Measurements from ENCODE around the gene LIMS2.
A peak's percentile ranks its signal among the peaks of the same experiment; 100 is the strongest.

The LIMS2 gene

DNA sequence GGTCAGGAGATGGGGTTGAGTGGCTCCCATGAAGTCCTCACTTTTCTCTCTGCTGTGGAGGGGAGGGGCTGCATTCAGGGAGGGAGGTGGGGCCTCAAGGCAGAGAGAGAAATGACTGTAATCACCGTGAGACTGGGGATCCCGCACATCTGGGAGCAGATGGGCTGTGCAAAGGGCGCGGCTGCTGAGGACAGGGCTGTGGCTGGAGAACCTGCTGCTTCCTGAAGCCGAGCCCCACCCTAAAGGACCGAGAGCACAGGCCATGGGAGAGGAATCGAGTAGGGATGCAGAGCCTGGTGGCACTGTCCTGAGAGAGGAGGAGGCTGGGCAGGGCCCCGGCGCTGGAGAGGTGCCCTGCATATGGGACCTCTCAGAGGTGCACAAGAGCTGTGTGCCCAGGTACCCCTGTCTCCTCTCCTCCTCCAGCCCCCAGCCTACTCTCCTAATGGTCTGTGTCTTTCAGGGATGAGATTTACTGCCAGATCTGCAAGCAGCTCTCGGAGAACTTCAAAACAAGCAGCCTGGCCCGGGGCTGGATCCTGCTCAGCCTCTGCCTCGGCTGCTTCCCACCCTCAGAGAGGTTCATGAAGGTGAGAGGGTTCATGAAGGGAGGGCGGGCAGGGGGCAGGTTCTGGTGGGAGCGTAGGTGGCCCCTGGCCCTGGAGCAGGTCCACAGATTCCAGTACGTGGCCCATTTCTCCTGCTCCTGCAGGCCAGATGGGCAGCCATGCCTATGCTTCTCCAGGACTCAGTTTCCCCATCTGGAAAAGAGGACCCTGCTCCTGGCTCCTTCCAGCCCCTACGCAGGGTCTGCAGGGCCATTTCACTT, 55.2 kb downstream of the LIMS2 start:
- H3K4me2 ChIP-seq (ENCODE audit: insufficient read depth, low read length, poor library complexity, severe bottlenecking) = no peak overlapping the region
- no peak overlapping the region for H3K9ac ChIP-seq (ENCODE audit: low read depth, low read length, poor library complexity)
- WGBS, 2 donors (ENCODE audit: extremely low coverage in 2 of 2, insufficient read length in 2 of 2, insufficient replicate concordance in 1 of 2) = no CpG with 5 or more reads among the region's 16 CpGs

DNA sequence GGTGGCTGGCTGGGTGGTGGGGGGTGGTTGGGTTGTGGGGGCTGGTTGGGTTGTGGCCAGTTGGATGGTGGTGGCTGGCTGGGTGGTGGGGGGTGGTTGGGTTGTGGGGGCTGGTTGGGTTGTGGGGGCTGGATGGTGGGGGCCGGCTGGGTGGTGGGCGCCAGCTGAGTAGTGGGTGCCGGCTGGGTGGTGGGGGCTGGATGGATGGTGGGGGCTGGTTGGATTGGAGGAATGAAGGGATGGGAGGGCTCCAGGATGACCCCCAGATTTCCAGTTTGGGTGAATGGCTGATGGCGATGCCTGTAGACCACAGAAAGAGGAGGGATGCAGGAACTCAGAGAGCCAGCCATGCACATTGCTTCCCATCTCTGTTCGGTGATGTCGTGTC, 56.1 kb downstream of the LIMS2 start:
- Histone ChIP-seq H3K4me3 (ENCODE audit: low read length in 2 of 2) (no peak overlapping the region), H4K91ac (ENCODE audit: low read depth, low read length, poor library complexity) (no peak overlapping the region), H3K9me3 (replicated peaks in 1 of 2; ENCODE audit: control insufficient read depth in 2 of 2, insufficient read depth in 1 of 2, low read depth in 1 of 2, low read length in 2 of 2) (no peaks in the 10 kb centered on the region), H3K79me1 (ENCODE audit: low read depth, low read length) (peaks cover 1% of the 10 kb centered on the region), H3K14ac (ENCODE audit: low read length) (no peak overlapping the region), H3K23ac (ENCODE audit: low read depth, low read length, poor library complexity) (no peak overlapping the region), H2BK5ac (ENCODE audit: low read length) (no peak overlapping the region), H2AFZ (ENCODE audit: low read length) (no peak overlapping the region), H3K4me1 (ENCODE audit: control insufficient read depth in 2 of 2, insufficient read depth in 1 of 2, low read depth in 1 of 2, low read length in 2 of 2) (peaks cover 0 to 4% of the 10 kb centered on the region in 2 donors), H3K36me3 (replicated peaks in 1 of 2; ENCODE audit: control insufficient read depth in 2 of 2, insufficient read depth in 2 of 2, low read length in 2 of 2) (no peaks in the 10 kb centered on the region), H2BK15ac (ENCODE audit: low read length) (no peak overlapping the region), H3K27ac (replicated peaks; ENCODE audit: low read length) (no peak overlapping the region), H2BK12ac (ENCODE audit: low read length) (no peak overlapping the region), H2BK120ac (ENCODE audit: low read depth, low read length) (no peak overlapping the region), H3K4ac (ENCODE audit: low read length) (no peak overlapping the region), H2AK5ac (ENCODE audit: low read depth, low read length) (no peak overlapping the region), H3K9ac (ENCODE audit: low read depth, low read length, poor library complexity) (no peak overlapping the region), H3K4me2 (ENCODE audit: insufficient read depth, low read length, poor library complexity, severe bottlenecking) (no peak overlapping the region), H3K18ac (ENCODE audit: low read length) (no peak overlapping the region), H4K8ac (ENCODE audit: low read depth, low read length) (no peak overlapping the region), H3K27me3 (ENCODE audit: control insufficient read depth in 3 of 3, insufficient read depth in 3 of 3, low read depth in 1 of 3, low read length in 3 of 3) (peaks cover 0 to 12% (median 0%) of the 10 kb centered on the region in 3 experiments)
- WGBS, 2 donors (ENCODE audit: extremely low coverage in 2 of 2, insufficient read length in 2 of 2, insufficient replicate concordance in 1 of 2) = no CpG with 5 or more reads among the region's 6 CpGs
- DNase-seq (ENCODE audit: low spot score) = no peak

More for the DNA sequence above, 55.2 kb downstream of the LIMS2 start:
- no peak overlapping the region for H3K4ac ChIP-seq (ENCODE audit: low read length)
- no peaks in the 10 kb centered on the region for H3K9me3 ChIP-seq (replicated peaks in 1 of 2; ENCODE audit: control insufficient read depth in 2 of 2, insufficient read depth in 1 of 2, low read depth in 1 of 2, low read length in 2 of 2)
- H2AFZ ChIP-seq (ENCODE audit: low read length) = no peak overlapping the region
- H4K91ac ChIP-seq (ENCODE audit: low read depth, low read length, poor library complexity) = no peak overlapping the region
- no peak for DNase-seq (ENCODE audit: low spot score)
- H4K8ac ChIP-seq (ENCODE audit: low read depth, low read length) = no peak overlapping the region
- H3K79me1 ChIP-seq (ENCODE audit: low read depth, low read length) = peaks cover 1% of the 10 kb centered on the region
- no peak overlapping the region for H2BK5ac ChIP-seq (ENCODE audit: low read length)
- peak overlapping the region; percentile 88 for H3K18ac ChIP-seq (ENCODE audit: low read length)
- no peak overlapping the region for H2BK12ac ChIP-seq (ENCODE audit: low read length)
- no peak overlapping the region for H3K14ac ChIP-seq (ENCODE audit: low read length)
- H2BK15ac ChIP-seq (ENCODE audit: low read length) = no peak overlapping the region
- H3K36me3 ChIP-seq (replicated peaks in 1 of 2; ENCODE audit: control insufficient read depth in 2 of 2, insufficient read depth in 2 of 2, low read length in 2 of 2) = no peaks in the 10 kb centered on the region
- no peak overlapping the region for H2BK120ac ChIP-seq (ENCODE audit: low read depth, low read length)
- H3K4me1 ChIP-seq (ENCODE audit: control insufficient read depth in 2 of 2, insufficient read depth in 1 of 2, low read depth in 1 of 2, low read length in 2 of 2) = peaks cover 0 to 4% of the 10 kb centered on the region in 2 donors
- H3K4me3 ChIP-seq (ENCODE audit: low read length in 2 of 2) = no peak overlapping the region
- no peak overlapping the region for H2AK5ac ChIP-seq (ENCODE audit: low read depth, low read length)
- H3K23ac ChIP-seq (ENCODE audit: low read depth, low read length, poor library complexity) = peak overlapping the region; percentile 40
- no peak overlapping the region for H3K27ac ChIP-seq (replicated peaks; ENCODE audit: low read length)
- peaks cover 0 to 5% (median 0%) of the 10 kb centered on the region in 3 experiments for H3K27me3 ChIP-seq (ENCODE audit: control insufficient read depth in 3 of 3, insufficient read depth in 3 of 3, low read depth in 1 of 3, low read length in 3 of 3)

DNA sequence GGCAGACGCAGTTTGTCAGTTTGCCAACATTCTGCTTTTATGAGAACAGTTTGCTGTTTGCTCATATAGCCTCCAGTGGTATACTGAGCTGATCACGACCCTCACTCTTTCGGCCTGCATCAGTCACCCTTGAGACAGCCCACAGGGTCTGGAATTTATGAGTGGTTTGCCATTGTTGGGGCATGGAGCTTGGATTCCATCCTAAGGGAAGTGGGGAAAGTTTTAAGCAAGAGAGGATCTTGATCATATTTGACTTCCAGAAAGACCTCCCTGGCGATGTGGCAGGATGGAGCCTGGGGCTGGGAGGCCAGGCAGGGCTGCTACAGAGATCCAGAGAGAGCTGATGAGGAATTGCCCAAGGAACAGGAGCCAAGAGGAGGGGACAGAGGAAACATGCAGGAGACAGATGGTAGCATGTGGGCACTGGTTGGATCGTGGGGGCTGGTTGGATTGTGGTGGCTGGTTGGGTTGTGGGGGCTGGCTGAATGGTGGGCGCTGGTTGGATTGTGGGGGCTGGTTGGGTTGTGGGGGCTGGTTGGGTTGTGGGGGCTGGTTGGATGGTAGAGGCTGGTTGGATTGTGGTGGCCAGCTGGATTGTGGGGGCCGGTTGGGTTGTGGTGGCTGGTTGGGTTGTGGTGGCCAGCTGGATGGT, 56.7 kb downstream of the LIMS2 start:
- H4K8ac ChIP-seq (ENCODE audit: low read depth, low read length) = no peak overlapping the region
- peaks cover 0 to 4% of the 10 kb centered on the region in 2 donors for H3K4me1 ChIP-seq (ENCODE audit: control insufficient read depth in 2 of 2, insufficient read depth in 1 of 2, low read depth in 1 of 2, low read length in 2 of 2)
- H3K4ac ChIP-seq (ENCODE audit: low read length) = no peak overlapping the region
- no peak overlapping the region for H3K14ac ChIP-seq (ENCODE audit: low read length)
- no peak overlapping the region for H2AFZ ChIP-seq (ENCODE audit: low read length)
- no peak overlapping the region for H4K91ac ChIP-seq (ENCODE audit: low read depth, low read length, poor library complexity)
- H2BK12ac ChIP-seq (ENCODE audit: low read length) = no peak overlapping the region
- no peak overlapping the region for H3K23ac ChIP-seq (ENCODE audit: low read depth, low read length, poor library complexity)
- no peak overlapping the region for H3K9ac ChIP-seq (ENCODE audit: low read depth, low read length, poor library complexity)
- peaks cover 0 to 3% of the 10 kb centered on the region in 2 donors for H3K9me3 ChIP-seq (replicated peaks in 1 of 2; ENCODE audit: control insufficient read depth in 2 of 2, insufficient read depth in 1 of 2, low read depth in 1 of 2, low read length in 2 of 2)
- DNase-seq (ENCODE audit: low spot score) = no peak
- no peak overlapping the region for H3K18ac ChIP-seq (ENCODE audit: low read length)
- H3K27me3 ChIP-seq (ENCODE audit: control insufficient read depth in 3 of 3, insufficient read depth in 3 of 3, low read depth in 1 of 3, low read length in 3 of 3) = peaks cover 0 to 12% (median 0%) of the 10 kb centered on the region in 3 experiments
- no peak overlapping the region for H3K27ac ChIP-seq (replicated peaks; ENCODE audit: low read length)
- peak overlapping the region in 1 of 2 donors; percentile 32 for H3K4me3 ChIP-seq (ENCODE audit: low read length in 2 of 2)
- H2BK120ac ChIP-seq (ENCODE audit: low read depth, low read length) = no peak overlapping the region
- no peaks in the 10 kb centered on the region for H3K79me1 ChIP-seq (ENCODE audit: low read depth, low read length)
- no peak overlapping the region for H2BK15ac ChIP-seq (ENCODE audit: low read length)
- peak overlapping the region; percentile 40 for H2AK5ac ChIP-seq (ENCODE audit: low read depth, low read length)
- H2BK5ac ChIP-seq (ENCODE audit: low read length) = no peak overlapping the region
- no peak overlapping the region for H3K4me2 ChIP-seq (ENCODE audit: insufficient read depth, low read length, poor library complexity, severe bottlenecking)
- no CpG with 5 or more reads among the region's 7 CpGs for WGBS, 2 donors (ENCODE audit: extremely low coverage in 2 of 2, insufficient read length in 2 of 2, insufficient replicate concordance in 1 of 2)
- H3K36me3 ChIP-seq (replicated peaks in 1 of 2; ENCODE audit: control insufficient read depth in 2 of 2, insufficient read depth in 2 of 2, low read length in 2 of 2) = no peaks in the 10 kb centered on the region

DNA sequence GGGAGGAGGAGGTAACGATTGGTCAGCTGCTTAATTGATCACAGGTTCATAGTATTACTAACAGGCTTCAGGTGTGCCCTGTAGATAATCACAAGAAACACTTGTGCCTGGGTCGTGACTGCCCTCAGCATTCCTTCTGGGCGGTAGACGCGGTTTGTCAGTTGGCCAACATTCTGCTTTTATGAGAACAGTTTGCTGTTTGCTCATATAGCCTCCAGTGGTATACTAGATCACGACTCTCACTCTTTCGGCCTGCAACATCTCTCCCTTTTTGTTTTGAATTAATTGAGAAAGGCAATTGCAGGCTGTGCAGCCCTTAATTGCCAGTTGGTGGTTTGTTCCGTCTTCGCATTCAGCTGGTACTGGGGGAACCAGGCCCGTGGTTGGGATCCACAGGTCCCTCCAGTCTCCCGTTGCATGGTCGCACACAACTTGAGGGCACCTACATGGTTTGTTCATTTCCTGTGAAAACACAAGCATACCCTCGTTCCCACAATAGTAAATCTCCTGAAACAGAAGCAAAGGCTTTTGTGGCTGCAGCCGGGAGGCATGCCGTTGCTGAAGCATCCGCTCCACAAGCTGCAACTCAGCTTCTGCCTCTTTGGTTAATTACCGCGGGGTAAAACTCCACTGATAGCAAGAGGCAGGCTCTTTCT, 59.7 kb downstream of the LIMS2 start:
- Histone ChIP-seq H3K23ac (ENCODE audit: low read depth, low read length, poor library complexity) (no peak overlapping the region), H3K4ac (ENCODE audit: low read length) (no peak overlapping the region), H3K18ac (ENCODE audit: low read length) (no peak overlapping the region), H3K14ac (ENCODE audit: low read length) (no peak overlapping the region), H3K9ac (ENCODE audit: low read depth, low read length, poor library complexity) (no peak overlapping the region), H2BK12ac (ENCODE audit: low read length) (no peak overlapping the region), H2AFZ (ENCODE audit: low read length) (no peak overlapping the region), H3K27ac (replicated peaks; ENCODE audit: low read length) (peak overlapping the region; percentile 41), H2BK5ac (ENCODE audit: low read length) (no peak overlapping the region), H2AK5ac (ENCODE audit: low read depth, low read length) (no peak overlapping the region), H3K36me3 (replicated peaks in 1 of 2; ENCODE audit: control insufficient read depth in 2 of 2, insufficient read depth in 2 of 2, low read length in 2 of 2) (no peaks in the 10 kb centered on the region), H3K27me3 (ENCODE audit: control insufficient read depth in 3 of 3, insufficient read depth in 3 of 3, low read depth in 1 of 3, low read length in 3 of 3) (peaks cover 0 to 12% (median 0%) of the 10 kb centered on the region in 3 experiments), H2BK120ac (ENCODE audit: low read depth, low read length) (no peak overlapping the region), H3K4me1 (ENCODE audit: control insufficient read depth in 2 of 2, insufficient read depth in 1 of 2, low read depth in 1 of 2, low read length in 2 of 2) (peaks cover 0 to 4% of the 10 kb centered on the region in 2 donors), H3K9me3 (replicated peaks in 1 of 2; ENCODE audit: control insufficient read depth in 2 of 2, insufficient read depth in 1 of 2, low read depth in 1 of 2, low read length in 2 of 2) (peaks cover 3 to 6% of the 10 kb centered on the region in 2 donors), H3K79me1 (ENCODE audit: low read depth, low read length) (no peaks in the 10 kb centered on the region), H3K4me2 (ENCODE audit: insufficient read depth, low read length, poor library complexity, severe bottlenecking) (no peak overlapping the region), H4K91ac (ENCODE audit: low read depth, low read length, poor library complexity) (no peak overlapping the region), H4K8ac (ENCODE audit: low read depth, low read length) (no peak overlapping the region), H2BK15ac (ENCODE audit: low read length) (no peak overlapping the region), H3K4me3 (ENCODE audit: low read length in 2 of 2) (no peak overlapping the region)
- DNase-seq (ENCODE audit: low spot score) = no peak
- no CpG with 5 or more reads among the region's 18 CpGs for WGBS, 2 donors (ENCODE audit: extremely low coverage in 2 of 2, insufficient read length in 2 of 2, insufficient replicate concordance in 1 of 2)

Data from neuronal stem cell (in vitro differentiated cells).